HepG2 (cell line): ENCODE results near the gene PYCARD. TPM values are rescaled to one million over a fixed set of nuclear protein-coding genes. Genes with fewer than 3 reads are reported as not detected.

ENCODE experiments used
- DNMT1 ChIP-seq: sonication (generic); formaldehyde crosslinking; IDR thresholded peaks from 2 replicates; pipeline ENCODE4 v1.5.1; 2020; ENCODE audit warnings: mild to moderate bottlenecking, missing genetic modification reagents
- FOXO1 ChIP-seq: sonication (generic); formaldehyde crosslinking; IDR thresholded peaks from 2 replicates; pipeline ENCODE4 v1.4.0; 2020; ENCODE audit warnings: missing genetic modification reagents
- HMGA1 ChIP-seq: sonication (generic); formaldehyde crosslinking; conservative IDR thresholded peaks from 2 replicates; pipeline ENCODE4 v1.4.0; 2020; ENCODE audit warnings: missing genetic modification reagents
- HMGXB4 ChIP-seq, 2 experiments: sonication (generic) in 1 of 2; formaldehyde crosslinking in 1 of 2; IDR thresholded peaks; 2 replicates each; pipeline versions ENCODE4 v1.4.0 to v1.6.1; 2018 to 2020; ENCODE audit warnings: missing genetic modification reagents in 2 of 2, borderline replicate concordance in 1 of 2, low read depth in 1 of 2, mild to moderate bottlenecking in 1 of 2, missing biosample characterization in 1 of 2
- JUN ChIP-seq: sonication (generic); formaldehyde crosslinking; IDR thresholded peaks from 2 replicates; pipeline ENCODE4 v1.4.0; 2020; ENCODE audit warnings: mild to moderate bottlenecking, missing genetic modification reagents
- KDM2A ChIP-seq: sonication (generic); formaldehyde crosslinking; IDR thresholded peaks from 2 replicates; pipeline ENCODE4 v1.4.0; 2020; ENCODE audit warnings: low read depth, missing genetic modification reagents, borderline replicate concordance
- MAZ ChIP-seq, 2 experiments: sonication (generic) in 1 of 2; formaldehyde crosslinking in 1 of 2; IDR thresholded peaks; 2 replicates each; pipeline versions ENCODE4 v1.5.0 to v1.6.1; 2012 to 2020; ENCODE audit warnings: low read depth in 2 of 2, mild to moderate bottlenecking in 2 of 2, borderline replicate concordance in 1 of 2, improper control_type of control experiment in 1 of 2, low read length in 1 of 2, missing genetic modification reagents in 1 of 2, moderate library complexity in 1 of 2
- NCOA5 ChIP-seq: sonication (generic); formaldehyde crosslinking; IDR thresholded peaks from 2 replicates; pipeline ENCODE4 v1.4.0; 2020; ENCODE audit warnings: missing genetic modification reagents
- RFXANK ChIP-seq: IDR thresholded peaks from 2 replicates; pipeline ENCODE4 v1.6.1; 2016
- RXRA ChIP-seq: sonication (generic); formaldehyde crosslinking; IDR thresholded peaks from 2 replicates; pipeline ENCODE4 v1.5.1; 2020; ENCODE audit warnings: missing genetic modification reagents
- TBP ChIP-seq: sonication (generic); formaldehyde crosslinking; IDR thresholded peaks from 2 replicates; pipeline ENCODE4 v1.5.0; 2020; ENCODE audit warnings: missing genetic modification reagents
- ZBTB33 ChIP-seq: sonication (generic); formaldehyde crosslinking; IDR thresholded peaks from 2 replicates; pipeline ENCODE4 v1.4.0; 2020; ENCODE audit warnings: missing genetic modification reagents
- ZNF230 ChIP-seq: sonication (generic); formaldehyde crosslinking; IDR thresholded peaks from 2 replicates; pipeline ENCODE4 v1.4.0; 2020; ENCODE audit warnings: mild to moderate bottlenecking, missing genetic modification reagents
- ZSCAN22 ChIP-seq: sonication (generic); formaldehyde crosslinking; IDR thresholded peaks from 2 replicates; pipeline ENCODE4 v1.4.0; 2020; ENCODE audit warnings: mild to moderate bottlenecking, missing genetic modification reagents
- polyA plus RNA-seq, 8 experiments: library from polyadenylated mRNA; depleted of rRNA in 3 of 8; stranded (reverse) in 7 of 8; unstranded in 1 of 8; fragments of >200 nt; fragmentation: Illumina TruSeq in 4 of 8; extraction: Trizol in 4 of 8; gene quantifications; 2 replicates each; pipeline versions ENCODE4 v1.2.1 to v1.2.3, GENCODE V29; 2011 to 2016; ENCODE audit warnings: low read depth in 4 of 8, missing spikeins in 1 of 8, mixed read lengths in 1 of 8; ENCODE audit not compliant: insufficient read depth in 1 of 8
- total RNA-seq, 5 experiments: library from RNA; depleted of rRNA; stranded (reverse); fragments of >200 nt; fragmentation: Illumina TruSeq; extraction: Trizol; gene quantifications; 2 replicates each; pipeline ENCODE4 v1.2.3, GENCODE V29; 2016; ENCODE audit warnings: low read depth in 1 of 5
- TF ChIP-seq, protein P1 (sequence below): sonication (generic); formaldehyde crosslinking; IDR thresholded peaks from 2 replicates; pipeline ENCODE4 v1.9.0; 2021; ENCODE audit warnings: missing genetic modification reagents, mild to moderate bottlenecking, borderline replicate concordance
- TF ChIP-seq, protein P2 (sequence below): sonication (generic); formaldehyde crosslinking; IDR thresholded peaks from 2 replicates; pipeline ENCODE4 v1.5.0; 2020; ENCODE audit warnings: mild to moderate bottlenecking, missing genetic modification reagents
- TF ChIP-seq, protein P3 (sequence below): fragments of 450-650 bp; IDR thresholded peaks from 2 replicates; pipeline ENCODE4 v1.6.1; 2017

Gene PYCARD
- total and polyA plus RNA-seq, 2 of the 13 experiments (the other 11 are each of a cell fraction or from before 2014, with no cell fraction given), result 4.8 to 9.2 TPM

DNA sequence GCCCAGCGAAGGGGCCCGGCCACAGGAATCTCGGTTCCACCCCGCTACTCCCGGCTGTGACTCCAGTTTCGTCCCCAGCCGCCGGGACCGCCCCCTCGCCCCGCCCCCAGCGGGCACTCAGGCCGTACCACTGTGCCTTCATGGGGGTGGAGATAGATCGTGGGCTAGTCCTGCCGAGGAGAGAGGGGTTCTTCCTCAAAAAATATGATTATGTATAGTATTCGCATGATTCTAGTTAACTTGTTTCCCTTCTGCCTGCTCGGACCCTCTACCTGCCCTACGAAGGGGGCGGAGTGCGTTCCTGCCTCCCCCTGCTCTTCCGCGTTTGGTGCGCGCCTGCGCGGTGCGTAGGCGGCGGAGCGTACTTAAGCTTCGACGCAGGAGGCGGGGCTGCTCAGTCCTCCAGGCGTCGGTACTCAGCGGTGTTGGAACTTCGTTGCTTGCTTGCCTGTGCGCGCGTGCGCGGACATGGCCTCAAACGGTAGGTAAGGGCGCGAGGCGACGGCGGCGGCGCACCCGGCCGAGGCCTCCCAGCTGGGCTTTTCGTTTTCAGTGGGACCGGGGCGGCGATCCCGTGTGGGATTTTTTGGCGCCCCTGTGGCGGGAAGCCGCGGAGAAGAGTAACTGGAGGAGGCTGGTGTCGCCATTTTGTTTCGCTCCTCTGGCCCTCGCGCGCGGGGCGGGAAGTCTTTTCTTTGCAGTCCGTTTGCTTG lies 22.7 kb downstream of the PYCARD start, which contains the start of gene FUS (continued):
- TF ChIP-seq, protein P1, sequence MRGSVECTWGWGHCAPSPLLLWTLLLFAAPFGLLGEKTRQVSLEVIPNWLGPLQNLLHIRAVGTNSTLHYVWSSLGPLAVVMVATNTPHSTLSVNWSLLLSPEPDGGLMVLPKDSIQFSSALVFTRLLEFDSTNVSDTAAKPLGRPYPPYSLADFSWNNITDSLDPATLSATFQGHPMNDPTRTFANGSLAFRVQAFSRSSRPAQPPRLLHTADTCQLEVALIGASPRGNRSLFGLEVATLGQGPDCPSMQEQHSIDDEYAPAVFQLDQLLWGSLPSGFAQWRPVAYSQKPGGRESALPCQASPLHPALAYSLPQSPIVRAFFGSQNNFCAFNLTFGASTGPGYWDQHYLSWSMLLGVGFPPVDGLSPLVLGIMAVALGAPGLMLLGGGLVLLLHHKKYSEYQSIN (CRISPR knock-in tag), result 0 out of 2 replicates have a peak, but pooled peaks have one; percentile 3
- TF ChIP-seq DNMT1 (peak; percentile 63), ZNF230 (CRISPR knock-in tag) (peak; percentile 93), RXRA (CRISPR knock-in tag) (peak; percentile 73), HMGA1 (CRISPR knock-in tag) (no peak), HMGXB4 (CRISPR knock-in tag; IDR thresholded peaks at IDR 0.05; ENCODE audit: borderline replicate concordance in 1 of 2, low read depth in 1 of 2) (peak; percentile 56 to 93), MAZ (IDR thresholded peaks at IDR 0.05; ENCODE audit: borderline replicate concordance, low read depth, low read length) (peak; percentile 84), MAZ (CRISPR knock-in tag; IDR thresholded peaks at IDR 0.05; ENCODE audit: low read depth) (peak; percentile 92), RFXANK (CRISPR knock-in tag) (peak; percentile 35; the same call in 1 of the 2 replicates), NCOA5 (CRISPR knock-in tag) (no peak), ZSCAN22 (peak; percentile 37; the same call in 1 of the 2 replicates), KDM2A (CRISPR knock-in tag) (peak; percentile 69; the same call in 1 of the 2 replicates), TBP (CRISPR knock-in tag) (peak; percentile 95; the same call in 1 of the 2 replicates), ZBTB33 (peak; percentile 34; the same call in 1 of the 2 replicates), FOXO1 (CRISPR knock-in tag) (peak; percentile 88), JUN (CRISPR knock-in tag) (peak; percentile 78)
- TF ChIP-seq, protein P2, sequence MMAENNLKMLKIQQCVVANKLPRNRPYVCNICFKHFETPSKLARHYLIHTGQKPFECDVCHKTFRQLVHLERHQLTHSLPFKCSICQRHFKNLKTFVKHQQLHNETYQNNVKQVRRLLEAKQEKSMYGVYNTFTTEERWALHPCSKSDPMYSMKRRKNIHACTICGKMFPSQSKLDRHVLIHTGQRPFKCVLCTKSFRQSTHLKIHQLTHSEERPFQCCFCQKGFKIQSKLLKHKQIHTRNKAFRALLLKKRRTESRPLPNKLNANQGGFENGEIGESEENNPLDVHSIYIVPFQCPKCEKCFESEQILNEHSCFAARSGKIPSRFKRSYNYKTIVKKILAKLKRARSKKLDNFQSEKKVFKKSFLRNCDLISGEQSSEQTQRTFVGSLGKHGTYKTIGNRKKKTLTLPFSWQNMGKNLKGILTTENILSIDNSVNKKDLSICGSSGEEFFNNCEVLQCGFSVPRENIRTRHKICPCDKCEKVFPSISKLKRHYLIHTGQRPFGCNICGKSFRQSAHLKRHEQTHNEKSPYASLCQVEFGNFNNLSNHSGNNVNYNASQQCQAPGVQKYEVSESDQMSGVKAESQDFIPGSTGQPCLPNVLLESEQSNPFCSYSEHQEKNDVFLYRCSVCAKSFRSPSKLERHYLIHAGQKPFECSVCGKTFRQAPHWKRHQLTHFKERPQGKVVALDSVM (CRISPR knock-in tag), result peak; percentile 63; the same call in 1 of the 2 replicates
- TF ChIP-seq, protein P3, sequence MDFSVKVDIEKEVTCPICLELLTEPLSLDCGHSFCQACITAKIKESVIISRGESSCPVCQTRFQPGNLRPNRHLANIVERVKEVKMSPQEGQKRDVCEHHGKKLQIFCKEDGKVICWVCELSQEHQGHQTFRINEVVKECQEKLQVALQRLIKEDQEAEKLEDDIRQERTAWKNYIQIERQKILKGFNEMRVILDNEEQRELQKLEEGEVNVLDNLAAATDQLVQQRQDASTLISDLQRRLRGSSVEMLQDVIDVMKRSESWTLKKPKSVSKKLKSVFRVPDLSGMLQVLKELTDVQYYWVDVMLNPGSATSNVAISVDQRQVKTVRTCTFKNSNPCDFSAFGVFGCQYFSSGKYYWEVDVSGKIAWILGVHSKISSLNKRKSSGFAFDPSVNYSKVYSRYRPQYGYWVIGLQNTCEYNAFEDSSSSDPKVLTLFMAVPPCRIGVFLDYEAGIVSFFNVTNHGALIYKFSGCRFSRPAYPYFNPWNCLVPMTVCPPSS, result no peak
